Adrenal gland (tissue), 5 donors: ENCODE results near the gene FGF21.

ENCODE experiments used
- CTCF ChIP-seq, 6 experiments: fragments of 450-650 bp in 4 of 6; fragments of 200-600 bp in 2 of 6; sonication (generic) in 1 of 6; IDR thresholded peaks; 1 replicate in 5 of 6; 2 replicates in 1 of 6; pipeline versions ENCODE4 v1.5.1 to v1.8.0; 2016 to 2021; ENCODE audit warnings: antibody characterized with exemption in 6 of 6, mild to moderate bottlenecking in 2 of 6, moderate library complexity in 1 of 6
- POLR2A ChIP-seq, 2 donors: fragments of 450-650 bp; IDR thresholded peaks; one replicate each; pipeline ENCODE4 v1.6.1; 2017; ENCODE audit warnings: antibody characterized with exemption in 2 of 2, mild to moderate bottlenecking in 2 of 2, moderate library complexity in 1 of 2
- donor health status: DM: no; HTN: no; CAD: no.

GRCh38 chr19:48805452-48805851 is 50.1 kb downstream of the FGF21 start:
- TF ChIP-seq POLR2A (IDR thresholded peaks at IDR 0.05) (no peak), CTCF (IDR thresholded peaks at IDR 0.05) (no peak)
